Glomerular endothelial cell (primary cell): Measurements from ENCODE around the gene LYST. TPM values are rescaled to one million over a fixed set of nuclear protein-coding genes. Genes with fewer than 3 reads are reported as not detected.
"Not testable (repeated sequence)": the region's sequence is repeated elsewhere in the genome, so short reads cannot be mapped to it uniquely, and the experiment has no call there.

Experiments used
- DNase-seq: peaks from one replicate; pipeline ENCODE4 v3.0.0-alpha.2; 2011; ENCODE audit warnings: low read depth, low spot score; ENCODE audit errors: extremely low read depth
- total RNA-seq: library from RNA; depleted of rRNA; stranded (reverse); fragments of >200 nt; gene quantifications from 2 replicates; pipeline ENCODE4 v1.2.3, GENCODE V29; 2015

Gene LYST
- total RNA-seq, 1 donor from 2014 or later = 17.0 TPM

DNA sequence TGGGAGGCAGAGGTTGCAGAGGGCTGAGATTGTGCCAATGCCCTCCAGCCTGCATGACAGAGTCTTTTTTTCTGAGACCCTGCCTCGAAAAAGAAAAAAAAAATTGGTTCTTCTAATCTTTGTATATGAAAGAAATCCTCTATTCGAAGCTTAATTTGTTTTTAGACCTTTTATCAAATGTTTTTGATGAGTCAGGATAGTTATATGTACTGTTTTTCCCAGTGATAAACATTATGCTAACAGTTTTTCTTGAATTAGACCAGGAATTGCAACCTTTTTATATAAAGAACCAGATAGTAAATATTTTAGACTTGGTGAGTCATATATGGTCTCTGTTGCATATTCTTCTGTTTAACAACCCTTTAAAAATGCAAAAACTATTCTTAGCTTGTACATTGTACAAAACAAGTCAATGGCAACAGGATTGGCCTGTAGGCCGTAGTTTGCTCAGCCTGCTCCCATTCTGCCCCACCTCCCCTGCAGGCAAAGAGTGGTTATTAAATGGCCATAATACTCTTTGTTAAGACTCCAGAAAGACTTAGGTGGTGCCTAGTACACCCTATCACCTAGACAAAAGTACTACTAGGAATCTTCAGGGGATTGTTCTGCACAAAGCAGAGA, 45.2 kb downstream of the LYST start:
- DNase-seq = no peak

DNA sequence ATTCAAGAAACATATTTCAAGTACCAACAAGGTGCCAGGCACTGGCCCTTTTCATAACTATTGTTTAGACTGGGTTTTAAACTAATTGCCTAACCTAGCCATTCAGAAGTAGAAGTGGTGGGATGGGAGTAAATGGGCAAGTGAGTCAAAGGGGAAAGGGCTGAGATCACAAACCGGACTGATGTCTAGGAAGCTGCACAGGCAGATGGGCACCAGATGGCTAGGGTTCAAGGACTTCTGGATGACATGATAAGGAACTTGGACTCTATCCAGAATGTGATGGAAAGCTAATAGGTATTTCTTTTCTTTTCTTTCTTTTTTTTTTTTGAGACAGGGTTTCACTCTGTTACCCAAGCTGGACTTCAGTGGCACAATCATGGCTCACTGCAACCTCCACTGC, 46.6 kb downstream of the LYST start:
- no peak for DNase-seq

DNA sequence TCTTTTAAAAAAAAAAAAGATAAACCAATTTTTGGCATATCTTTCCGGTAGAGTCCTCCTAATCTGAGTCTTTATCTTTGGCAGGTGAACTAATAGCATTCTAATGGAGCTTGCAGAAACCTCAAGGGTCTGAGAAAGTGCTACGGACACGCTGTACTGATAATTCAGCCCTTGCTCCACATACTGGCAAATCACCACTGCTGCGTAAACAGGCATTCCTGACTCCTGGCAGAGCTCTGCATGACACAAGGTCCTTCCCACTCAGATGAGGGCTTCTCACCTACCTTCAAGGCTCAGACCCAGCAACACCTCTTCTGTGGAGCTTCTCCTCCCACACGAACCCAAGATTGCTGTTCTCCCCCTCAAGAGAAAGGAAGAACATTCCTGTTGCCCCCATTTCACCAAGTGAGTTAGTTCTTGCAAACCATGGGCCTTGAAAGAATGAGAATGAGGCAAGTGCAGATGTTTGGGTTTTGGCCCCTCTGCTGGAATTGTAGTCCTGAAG, 48.0 kb downstream of the LYST start:
- DNase-seq = no peak

DNA sequence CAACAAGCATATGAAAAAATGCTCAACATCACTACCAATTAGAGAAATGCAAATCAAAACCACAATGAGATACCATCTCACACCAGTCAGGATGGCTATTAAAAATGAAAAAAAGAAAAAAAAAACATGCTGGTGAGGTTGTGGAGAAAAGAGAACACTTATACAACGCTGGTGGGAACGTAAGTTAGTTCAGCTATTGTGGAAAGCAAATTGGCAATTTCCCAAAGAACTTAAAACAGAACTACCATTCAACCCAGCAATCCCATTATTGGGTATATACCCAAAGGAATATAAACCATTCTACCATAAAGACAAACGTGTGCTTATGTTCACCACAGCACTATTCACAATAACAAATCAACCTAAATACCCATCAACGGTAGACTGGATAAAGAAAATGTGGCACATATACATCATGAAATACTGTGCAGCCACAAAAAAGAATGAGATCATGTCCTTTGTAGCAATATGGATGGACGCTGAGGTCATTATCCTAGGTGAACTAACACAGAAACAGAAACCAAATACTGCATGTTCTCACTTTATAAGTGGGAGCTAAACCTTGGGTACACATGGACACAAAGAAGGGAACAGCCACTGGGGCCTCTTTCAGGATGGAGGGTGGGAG, 49.5 kb downstream of the LYST start:
- no peak for DNase-seq

DNA sequence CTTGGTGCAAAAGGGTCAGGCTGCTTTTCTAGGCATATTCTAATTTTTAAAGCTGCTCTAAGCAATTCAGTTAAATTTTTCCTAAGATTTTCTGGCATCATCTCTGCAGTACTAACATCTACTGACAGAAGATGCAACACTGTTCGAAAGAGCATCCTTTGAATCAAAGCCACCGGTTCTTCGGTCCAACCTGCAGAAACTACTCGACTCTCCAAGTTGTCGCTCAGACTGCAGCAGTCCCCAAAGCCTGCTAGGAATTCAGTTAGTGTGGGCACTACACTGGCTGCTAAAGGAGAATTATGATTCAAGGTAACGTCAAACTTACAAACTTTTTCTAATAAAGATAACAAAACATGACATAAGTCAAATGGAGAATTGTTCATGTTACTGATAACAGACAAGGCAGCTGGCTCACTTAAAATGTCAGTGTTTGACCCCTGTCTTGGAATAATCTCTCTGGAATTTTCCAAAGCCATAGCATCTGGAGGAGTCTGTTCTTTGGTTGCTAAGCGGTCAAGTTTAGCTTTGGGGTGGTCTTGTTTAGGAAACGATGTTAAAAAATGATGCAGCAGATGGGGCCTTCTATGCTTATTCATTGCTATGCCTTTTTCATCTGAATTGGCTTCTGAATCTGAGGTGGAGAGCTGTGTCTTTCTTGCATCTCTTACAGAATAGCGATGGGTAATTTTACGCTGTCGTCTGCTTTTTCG, 56.9 kb downstream of the LYST start:
- DNase-seq = no peak

DNA sequence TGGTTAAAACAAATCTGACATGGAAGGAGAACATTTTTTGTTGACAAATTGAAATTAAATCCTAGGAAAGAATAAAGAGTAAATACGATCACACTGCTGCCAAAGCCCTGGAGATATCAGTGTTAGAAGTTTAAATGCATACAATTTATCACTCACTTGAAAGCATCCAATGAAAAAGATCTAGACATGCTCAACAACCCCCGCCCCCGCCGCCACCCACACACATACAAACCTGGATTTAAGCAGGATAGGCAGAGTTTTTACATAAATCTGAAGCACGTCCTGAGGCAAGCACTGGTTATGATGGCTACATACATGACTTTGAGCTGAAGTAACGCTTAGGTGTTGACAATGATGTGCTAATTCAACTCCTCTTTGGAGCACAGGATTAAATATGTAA, 58.5 kb downstream of the LYST start:
- DNase-seq = no peak

DNA sequence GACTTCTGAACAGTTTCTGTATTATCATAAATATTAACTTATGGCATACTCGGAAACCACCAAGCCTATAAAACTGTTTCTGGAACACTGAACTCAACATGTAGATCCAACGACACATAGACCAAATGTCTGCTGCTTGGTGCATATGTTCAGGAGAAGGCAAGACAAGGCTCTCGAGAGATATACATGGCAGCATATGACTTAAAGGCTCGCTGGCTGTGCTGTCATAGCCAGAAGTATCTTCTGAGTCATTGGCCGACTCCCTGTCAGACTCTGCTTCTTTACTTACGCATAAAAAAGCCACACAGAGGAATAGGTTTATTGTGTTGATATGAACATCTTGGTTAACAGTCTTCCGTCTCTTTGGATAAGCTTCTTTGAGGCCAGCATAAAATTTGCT, 60.6 kb downstream of the LYST start:
- no peak for DNase-seq

DNA sequence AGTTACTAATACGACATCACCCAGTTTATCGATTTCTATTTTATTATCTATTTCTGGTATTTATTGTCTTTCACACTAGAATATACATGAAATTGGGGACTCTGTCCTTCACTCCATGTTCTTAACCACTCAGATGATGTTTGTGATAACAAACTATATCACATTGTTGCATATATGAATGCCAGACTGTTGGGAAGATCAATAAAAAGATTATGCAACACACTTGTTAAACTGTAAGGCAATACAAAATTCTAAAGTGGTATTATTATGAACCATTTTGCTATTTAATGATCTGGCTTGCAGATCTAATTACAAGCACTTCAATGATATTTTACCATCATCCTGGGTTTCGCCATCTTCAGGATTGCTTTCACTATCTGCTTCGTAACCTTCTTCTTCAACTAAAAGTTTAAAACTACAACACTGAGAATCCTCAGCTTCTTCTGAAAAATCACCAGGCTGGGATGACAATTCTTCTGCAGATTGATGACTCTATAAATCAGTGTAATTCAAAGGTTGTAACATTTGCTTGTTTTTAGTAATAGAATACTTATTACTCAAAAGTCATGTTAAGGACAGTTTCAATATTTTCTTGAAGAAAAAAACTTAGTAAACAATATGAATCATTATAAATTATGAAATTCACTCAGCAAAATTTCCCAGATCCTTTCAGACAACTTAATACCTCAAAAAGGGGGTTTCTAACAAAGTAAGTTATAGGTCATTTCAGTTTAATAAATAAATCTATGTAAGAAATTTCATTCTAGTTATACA, 63.9 kb downstream of the LYST start:
- no peak for DNase-seq

DNA sequence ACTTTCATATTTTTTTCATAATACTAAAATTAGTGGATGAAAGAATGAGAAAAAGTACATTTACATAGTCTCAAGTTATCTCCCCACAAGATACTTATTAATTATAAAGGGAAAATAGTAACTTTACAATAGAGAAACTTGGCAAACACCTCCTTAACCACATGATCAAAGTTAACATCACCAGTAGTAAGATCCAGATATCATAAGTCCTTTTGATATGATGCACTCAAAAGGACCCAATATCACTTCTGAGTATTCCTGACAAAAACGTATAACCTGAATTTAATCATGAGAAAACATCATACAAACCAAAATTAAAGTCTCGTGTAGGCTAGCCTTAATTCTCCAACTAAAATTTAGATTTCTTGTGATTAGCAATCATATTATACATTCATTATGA, 67.4 kb downstream of the LYST start:
- no peak for DNase-seq

DNA sequence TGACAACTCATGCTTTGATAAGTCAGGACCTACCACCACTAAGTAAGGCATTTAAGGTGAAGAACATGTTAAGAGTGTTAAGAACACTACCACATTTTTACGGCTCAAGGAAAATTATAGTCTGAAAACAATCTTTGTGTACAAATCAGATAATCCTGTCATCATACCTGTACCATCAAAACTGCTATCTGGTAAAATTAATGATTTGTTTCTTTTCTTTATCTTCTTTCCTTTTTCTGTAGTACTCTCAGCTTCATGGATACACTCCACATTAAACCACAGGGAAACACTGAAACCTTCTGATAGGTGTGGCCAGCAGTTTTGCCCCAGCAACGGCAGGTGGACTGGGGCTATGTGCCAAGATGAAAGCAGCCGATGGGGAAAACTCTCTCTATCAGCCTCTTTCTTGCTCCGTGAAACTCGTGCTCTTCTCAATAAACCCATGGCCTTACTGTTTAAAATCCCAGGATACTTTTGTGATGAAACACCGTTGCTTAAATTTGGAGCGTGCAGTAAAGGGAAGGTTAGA, 75.1 kb downstream of the LYST start:
- no peak for DNase-seq

DNA sequence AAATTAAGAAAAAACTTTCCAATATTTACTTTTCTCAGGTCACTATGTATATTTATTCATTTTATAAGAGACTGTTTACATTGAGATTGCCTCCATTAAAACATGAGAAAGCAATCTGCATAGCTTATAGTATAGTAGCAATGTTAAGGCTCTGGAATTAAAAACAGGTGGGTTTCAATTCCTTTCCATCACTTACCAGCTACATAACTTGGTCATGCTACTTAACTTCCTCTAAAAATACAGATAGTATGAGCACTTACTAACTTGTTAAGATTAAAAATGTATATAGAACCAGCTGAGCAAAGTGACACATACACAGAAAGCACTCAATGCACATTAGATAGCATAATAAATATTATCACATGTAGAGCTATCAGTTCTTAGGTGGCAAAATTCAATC, 76.6 kb downstream of the LYST start:
- no peak for DNase-seq

DNA sequence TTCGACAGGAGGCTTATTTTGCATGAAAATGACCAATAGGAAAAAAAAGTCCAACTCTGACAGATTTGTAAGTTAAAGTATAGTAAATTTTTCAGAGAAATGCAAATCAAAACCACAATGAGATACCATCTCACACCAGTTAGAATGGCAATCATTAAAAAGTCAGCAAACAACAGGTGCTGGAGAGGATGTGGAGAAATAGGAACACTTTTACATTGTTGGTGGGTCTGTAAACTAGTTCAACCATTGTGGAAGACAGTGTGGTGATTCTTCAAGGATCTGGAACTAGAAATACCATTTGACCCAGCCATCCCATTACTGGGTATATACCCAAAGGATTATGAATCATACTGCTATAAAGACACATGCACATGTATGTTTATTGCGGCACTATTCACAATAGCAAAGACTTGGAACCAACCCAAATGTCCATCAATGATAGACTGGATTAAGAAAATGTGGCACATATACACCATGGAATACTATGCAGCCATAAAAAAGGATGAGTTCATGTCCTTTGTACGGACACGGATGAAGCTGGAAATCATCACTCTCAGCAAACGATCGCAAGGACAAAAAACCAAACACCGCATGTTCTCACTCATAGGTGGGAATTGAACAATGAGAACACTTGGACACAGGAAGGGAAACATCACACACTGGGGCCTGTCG, 80.3 kb downstream of the LYST start:
- not testable (repeated sequence) for DNase-seq

DNA sequence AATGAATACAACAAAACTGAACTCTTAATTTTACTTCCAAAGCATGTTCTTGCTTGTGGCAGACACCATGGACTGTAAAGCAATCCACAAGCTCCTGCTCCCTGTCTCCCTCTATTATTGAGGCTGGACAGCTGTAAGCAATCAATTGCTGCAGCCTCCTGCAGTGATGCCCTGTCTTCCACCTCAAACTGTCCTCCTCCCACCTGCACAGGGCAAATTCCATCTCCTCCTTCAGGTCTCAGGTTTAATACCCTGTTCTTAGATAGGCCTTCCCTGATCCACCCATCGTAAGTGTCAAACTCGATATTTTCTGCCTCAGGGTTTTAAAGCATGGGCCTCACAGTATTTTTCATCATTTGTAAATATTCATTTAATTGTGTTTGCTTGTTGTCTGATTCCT, 81.8 kb downstream of the LYST start:
- no peak for DNase-seq

DNA sequence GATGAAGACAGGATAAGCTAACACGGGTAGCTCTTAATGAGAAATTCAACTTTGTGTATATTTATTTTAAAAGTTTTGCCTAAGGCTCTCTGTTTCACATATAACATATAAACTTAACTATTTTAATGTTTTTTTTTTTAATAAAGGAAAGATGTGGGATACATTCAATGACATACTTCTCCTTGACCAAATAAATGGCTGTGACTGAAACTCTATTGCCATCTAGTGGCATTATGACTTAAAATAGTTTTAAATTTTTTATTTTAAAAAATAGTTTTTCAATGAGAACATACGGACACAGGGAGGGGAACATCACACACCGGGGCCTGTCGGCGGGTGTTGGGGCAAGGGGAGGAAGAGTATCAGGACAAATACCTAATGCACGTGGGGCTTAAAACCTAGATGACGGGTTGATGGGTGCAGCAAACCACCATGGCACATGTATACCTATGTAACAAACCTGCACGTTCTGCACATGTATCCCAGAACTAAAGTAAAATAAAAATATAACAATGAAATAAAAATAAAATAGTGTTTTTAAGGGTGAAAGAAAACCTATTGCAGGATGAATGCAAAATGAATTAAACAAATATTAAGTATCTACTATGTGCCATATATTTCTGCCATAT, 83.4 kb downstream of the LYST start:
- DNase-seq = peak; percentile 10

DNA sequence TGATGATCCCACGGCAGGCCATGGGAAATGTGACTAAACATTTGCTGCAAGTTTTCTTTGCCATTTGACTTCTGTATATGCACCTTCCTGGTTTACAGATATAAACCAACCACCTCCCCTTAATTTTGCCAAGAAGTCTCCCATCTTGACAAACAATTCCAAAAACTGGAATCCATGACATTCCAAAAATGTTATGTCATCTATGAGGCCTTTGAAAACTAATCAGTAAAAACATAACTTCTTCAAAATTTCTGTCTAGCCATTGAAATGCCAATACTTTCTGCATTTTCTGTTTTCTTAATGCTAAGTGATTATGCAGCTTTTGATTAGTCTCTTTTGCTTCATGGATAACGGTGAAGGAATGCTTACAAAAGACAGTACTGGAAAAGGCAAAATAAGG, 84.1 kb downstream of the LYST start:
- DNase-seq = no peak

DNA sequence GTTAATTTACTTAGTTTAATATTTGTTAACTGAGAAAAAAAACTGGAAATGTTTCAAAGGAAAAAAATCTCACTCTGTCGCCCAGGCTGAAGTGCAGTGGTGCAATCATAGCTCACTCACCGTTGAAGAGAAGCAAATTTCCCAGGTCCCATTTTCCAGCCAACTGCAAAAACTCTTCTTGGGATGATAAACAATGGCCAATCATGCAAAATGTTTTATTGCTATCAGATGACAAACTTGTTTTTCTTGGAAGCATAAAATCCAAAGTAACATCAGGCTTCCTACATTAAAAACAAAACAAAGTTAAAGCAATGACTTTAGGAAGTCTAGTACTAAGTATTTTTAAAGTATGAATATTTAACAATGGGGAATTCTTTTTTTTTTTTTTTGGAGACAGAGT, 84.9 kb downstream of the LYST start:
- no peak for DNase-seq

DNA sequence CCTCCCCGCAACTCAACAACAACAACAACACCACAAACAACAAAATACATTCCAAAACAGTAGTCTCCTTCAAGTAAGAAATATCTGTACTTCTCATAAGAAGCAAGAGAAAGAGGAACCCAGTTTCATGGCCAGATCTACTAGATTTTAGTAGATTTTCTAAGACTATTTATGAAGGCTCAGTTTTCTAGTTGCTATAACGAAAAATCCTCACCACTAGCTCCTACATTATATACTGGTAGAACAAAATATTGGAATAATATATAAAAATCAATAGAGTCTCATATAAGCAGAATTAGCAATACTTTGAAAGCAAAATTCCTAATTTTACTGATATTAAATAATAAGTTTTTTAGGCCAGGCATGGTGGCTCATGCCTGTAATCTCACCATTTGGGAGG, 86.9 kb downstream of the LYST start:
- DNase-seq = no peak

DNA sequence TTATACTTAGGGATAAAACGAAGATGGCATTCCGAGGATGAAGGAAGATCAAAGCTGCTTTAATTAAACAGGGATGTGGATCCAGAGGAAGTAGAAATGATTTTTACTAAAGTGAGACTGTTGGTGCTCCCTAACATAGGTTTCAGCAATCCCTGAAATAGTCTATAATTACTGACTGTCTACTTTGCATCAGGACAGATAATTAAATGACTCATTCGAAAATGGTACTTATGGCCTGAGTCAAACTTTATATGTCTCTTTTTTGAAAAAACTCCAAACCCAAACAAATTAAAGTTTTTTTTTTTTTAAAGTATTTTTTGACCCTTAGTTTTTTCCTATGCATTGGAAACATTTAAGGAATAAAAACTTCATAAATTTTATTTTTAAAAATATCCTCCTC, 90.3 kb downstream of the LYST start:
- DNase-seq = no peak

DNA sequence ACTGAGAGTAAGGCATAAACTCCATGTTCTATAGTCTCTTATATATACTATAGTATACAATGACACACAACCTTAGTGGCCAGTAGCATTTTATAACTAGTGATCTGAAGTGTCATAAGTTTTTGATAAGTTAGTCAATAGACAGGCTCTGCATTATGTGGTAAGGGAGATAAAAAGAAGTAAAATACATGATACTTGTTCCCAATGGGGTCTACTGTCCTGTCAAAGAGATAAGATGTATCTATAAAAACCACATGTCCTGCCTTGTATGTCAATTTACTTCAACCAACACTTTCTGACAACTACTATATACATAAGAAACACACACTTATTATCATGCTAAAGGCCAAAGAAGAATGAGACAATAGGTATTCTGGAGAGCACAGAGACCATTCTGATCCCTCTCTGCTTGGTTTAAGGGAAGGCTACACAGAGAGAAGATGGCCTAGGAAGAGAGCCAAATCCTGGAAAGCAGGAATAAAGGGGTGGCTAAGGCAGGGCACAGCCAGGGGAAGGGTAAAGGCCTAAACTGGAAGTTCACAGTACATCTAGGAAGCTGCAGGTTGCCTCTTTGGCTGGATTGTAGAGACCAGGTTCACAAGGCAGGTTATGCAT, 91.4 kb downstream of the LYST start:
- DNase-seq = no peak

DNA sequence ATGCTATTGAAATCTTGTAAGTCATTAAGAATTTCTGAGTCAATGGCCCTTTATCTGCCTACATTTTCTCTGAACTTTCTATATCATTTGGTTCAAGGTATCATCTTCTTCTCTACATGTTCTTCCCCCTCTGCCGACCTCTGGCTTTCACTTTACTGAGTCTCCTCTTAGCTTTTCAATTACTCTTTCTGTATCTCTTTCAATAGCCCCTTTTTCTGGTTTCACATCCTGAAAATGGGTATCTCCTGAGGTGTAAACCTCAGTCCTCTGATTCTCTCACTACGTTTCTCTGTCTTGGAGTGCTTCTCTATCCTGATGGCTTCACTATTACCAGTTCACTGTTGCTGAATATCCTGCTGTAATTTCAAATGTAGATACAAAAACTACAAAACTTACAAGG, 98.9 kb downstream of the LYST start:
- DNase-seq = no peak
